ENCODE measurements around the gene MTG1.
"Not testable (repeated sequence)": the region's sequence is repeated elsewhere in the genome, so short reads cannot be mapped to it uniquely, and the experiment has no call there.

MTG1 gene

GRCh38 chr10:133358925-133359310, 35.0 kb upstream of the MTG1 start:
- DNase-seq (ENCODE audit: low read depth in 2 of 2) = no peak

DNA sequence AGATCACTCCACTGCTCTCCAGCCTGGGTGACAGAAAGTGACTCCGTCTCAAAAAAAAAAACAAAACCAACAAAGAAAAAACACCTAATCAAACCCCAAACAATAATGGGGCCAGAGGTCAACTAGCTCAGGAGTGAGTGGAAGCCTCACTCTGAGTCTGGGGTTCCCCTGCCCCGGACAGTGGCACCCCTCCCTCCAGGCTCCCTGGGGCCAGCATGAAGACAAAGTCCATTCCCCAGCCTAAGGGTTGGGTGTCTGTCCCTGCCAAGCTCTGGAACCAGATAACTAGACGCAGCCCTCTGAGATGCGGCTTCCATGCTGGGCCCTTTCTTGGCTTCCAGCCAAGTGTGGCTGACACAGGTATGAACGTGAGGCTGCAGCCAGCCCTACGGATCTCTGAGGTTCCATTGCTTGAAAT, 34.4 kb upstream of the MTG1 start:
- DNase-seq (ENCODE audit: low read depth in 2 of 2) = no peak

DNA sequence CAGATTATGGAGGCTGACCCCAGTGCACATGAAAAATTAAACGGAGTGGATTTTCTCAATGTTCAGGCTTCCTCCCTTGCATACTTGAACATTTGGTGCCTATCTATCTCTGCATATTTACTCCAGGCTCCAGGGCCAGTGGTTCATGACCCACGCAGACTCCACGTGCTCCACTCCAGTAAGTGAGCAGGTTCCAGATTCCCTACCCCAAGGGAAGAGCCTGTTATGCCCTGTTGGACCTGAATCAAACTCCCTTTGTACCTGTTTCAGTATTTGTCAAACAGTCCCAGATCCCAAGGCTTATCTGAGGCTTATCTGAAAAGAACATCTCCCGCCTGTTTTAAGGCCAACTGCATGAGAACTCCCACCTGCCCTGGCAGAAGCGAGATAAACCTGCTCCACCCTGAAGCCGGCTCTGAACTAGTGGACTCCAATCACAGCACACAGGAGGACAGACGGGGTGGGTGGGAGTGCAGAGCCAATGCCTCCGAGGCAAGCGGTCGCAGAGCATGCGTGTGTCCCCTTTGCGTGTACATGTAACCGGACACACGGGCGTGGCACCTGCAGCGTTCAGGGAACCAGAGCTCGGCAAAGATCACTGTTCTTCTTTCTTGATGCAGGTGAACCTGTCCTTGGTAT, 33.9 kb upstream of the MTG1 start:
- DNase-seq (ENCODE audit: low read depth in 2 of 2) = no peak

- DNase-seq (ENCODE audit: low read depth in 2 of 2) = no peak
Observed at GRCh38 chr10:133361227-133361626, 32.7 kb upstream of the MTG1 start.

GRCh38 chr10:133361773-133362441, 32.0 kb upstream of the MTG1 start:
- DNase-seq (ENCODE audit: low read depth in 2 of 2) = no peak

GRCh38 chr10:133362846-133363245, 31.1 kb upstream of the MTG1 start:
- no peak for DNase-seq (ENCODE audit: low read depth in 2 of 2)

- no peak for DNase-seq (ENCODE audit: low read depth in 2 of 2)
Observed at GRCh38 chr10:133364645-133365431, 29.1 kb upstream of the MTG1 start.

DNA sequence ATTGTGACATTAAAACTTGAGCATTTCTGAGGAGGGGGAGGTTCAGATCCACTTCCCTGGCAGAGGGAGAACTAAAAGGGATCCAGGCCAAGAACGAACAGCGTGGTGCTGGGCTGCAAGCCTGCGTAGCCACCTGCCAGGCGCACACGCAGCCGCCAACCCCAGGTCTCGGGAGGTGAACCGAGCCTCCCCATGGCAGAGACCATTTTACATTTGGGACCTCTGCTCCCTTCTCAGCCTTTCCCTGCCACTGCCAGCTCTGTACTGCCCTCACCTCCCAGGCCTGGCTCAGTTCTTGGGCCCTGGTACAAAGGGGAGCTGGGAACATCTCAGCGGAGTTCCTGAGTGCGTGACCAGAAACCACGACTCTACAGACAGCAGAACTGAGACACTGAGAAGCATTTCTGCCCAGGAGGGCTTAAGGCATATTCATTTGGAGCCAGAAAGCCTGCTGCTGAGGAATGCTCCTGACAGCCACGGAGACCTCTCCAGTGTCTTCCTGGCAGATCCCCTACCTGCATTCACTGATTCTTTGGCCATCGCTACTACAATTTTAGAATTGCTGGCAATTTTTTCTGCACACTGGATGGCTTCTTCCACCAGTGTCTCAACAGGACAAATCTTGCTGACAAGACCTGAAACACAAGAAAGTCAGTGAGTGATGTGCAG, 28.4 kb upstream of the MTG1 start:
- DNase-seq (ENCODE audit: low read depth in 2 of 2) = no peak

DNA sequence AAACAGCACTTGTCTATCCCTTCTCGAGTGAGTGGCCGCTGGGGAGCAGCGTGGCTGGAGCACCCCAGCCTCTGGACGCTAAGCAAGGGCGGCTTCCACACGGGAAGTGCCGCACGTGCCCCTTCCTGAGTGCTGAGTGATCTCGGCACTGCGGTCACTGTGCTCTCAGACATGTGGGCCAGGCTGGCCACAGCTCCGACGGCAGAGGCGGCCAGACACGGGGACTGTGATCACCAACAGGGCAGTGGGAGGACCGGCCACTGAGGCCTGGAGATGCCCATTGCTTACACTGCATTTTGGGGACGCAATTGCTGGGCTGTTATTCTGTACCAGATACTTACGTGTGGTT, 27.9 kb upstream of the MTG1 start:
- no peak for DNase-seq (ENCODE audit: low read depth in 2 of 2)

DNA sequence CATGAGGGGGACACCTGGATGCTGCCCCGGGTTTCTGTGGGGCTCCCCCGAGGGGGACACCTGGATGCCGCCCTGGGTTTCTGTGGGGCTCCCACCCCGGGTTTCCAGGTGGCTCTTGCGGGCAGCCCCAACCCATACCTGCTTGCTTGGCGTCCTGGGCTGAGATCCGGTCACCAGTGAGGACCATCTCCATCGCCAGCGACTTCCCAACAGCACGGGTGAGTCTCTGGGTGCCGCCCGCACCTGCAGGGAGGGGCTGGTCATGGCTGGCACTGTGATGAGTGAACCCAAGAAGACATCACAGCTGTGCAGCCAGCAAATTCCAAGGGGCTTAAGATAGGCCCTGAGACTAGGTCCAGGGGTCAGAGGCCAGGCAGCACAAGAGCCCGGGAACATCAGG, 27.2 kb upstream of the MTG1 start:
- DNase-seq (ENCODE audit: low read depth in 2 of 2) = no peak

- not testable (repeated sequence) for DNase-seq (ENCODE audit: low read depth in 2 of 2)
Observed at GRCh38 chr10:133367461-133367860, 26.5 kb upstream of the MTG1 start.

GRCh38 chr10:133368153-133368552, 25.8 kb upstream of the MTG1 start:
- DNase-seq (ENCODE audit: low read depth in 2 of 2) = no peak

GRCh38 chr10:133370030-133370786, 23.7 kb upstream of the MTG1 start:
- no peak for DNase-seq (ENCODE audit: low read depth in 2 of 2)

GRCh38 chr10:133372507-133372906, 21.4 kb upstream of the MTG1 start:
- DNase-seq (ENCODE audit: low read depth in 2 of 2) = no peak

- DNase-seq (ENCODE audit: low read depth in 2 of 2) = peak; percentile 93 to 96
Observed at GRCh38 chr10:133373174-133374090, 20.5 kb upstream of the MTG1 start, which contains the start of gene ECHS1. Gene ECHS1 (minus strand): TSS chr10:133373354. CDS start chr10:133373333, 21 bp downstream.

GRCh38 chr10:133375357-133376115, 18.4 kb upstream of the MTG1 start:
- no peak for DNase-seq (ENCODE audit: low read depth in 2 of 2)

GRCh38 chr10:133376183-133376582, 17.8 kb upstream of the MTG1 start:
- not testable (repeated sequence) for DNase-seq (ENCODE audit: low read depth in 2 of 2)

DNA sequence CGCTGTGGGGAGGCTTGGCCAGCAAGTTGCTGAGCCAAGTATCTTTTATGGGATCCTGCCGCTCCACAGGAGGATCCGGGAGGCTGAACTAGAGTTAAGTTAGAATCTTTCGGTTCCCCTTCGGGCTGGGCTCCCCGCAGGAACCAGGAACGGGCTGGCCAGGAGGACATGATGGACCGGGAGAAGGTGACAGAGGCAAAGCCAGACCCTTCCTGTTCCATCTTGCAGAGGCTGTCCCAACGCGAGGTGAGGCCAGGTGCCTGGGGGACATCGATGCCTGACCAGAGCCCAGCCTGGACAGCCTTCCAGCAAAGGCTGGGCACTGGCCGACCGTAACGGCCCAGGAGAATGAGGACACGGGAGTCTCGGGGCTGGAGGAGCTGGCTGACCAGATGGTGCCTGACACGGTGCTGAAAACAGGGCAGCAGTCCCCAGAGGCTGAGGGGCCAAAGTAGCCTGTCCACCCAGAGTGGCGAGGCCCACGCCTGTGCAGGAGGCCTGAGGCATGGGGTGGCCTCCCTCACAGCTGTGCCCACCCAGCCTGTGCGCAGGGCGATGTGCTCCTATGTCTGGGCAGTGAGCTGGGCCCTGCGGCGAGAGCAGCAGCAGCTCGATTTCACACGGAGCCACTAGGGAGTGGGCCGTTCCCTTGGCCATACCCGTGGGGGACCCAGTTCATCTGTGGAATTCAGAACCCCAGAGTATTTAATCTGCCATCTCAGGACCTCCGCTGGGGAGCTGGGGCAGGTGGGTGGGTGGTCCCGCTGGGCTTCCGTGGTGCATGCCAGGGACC, 16.7 kb upstream of the MTG1 start:
- DNase-seq (ENCODE audit: low read depth in 2 of 2) = no peak

DNA sequence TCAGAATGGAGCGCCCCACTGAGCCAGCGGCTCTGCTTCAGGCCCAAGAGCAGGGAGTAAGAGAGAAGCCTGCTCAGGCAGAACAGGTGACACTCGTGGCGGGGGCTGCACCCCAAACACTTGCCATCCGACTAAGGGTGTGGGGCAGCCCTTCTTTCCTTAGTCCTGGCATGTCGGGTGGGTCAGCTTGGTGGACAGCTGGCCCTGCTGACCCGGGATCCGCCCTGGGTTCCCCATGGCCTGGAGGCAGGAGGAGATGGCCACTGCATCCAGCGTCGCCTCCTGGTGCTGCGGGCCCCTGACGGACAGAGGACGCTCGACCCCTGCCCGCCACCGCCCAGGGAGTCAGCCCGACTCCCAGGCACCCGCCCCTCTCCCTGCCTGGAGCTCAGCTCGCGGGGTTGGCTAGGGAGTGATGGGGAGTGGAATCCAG, 16.1 kb upstream of the MTG1 start:
- DNase-seq (ENCODE audit: low read depth in 2 of 2) = no peak

All from stimulated activated CD8-positive, alpha-beta memory T cell treated with anti-CD3 and anti-CD28 coated beads, Interleukin-2, amount 100 ng/mL, for 48 hours (primary cell).